H7 (cell line): ENCODE results near the gene IWS1. TPM values are rescaled to one million over a fixed set of nuclear protein-coding genes. Genes with fewer than 3 reads are reported as not detected.

Experiments used
- DNase-seq: peaks from one replicate; pipeline ENCODE4 v3.0.0; 2012
- H3K27me3 ChIP-seq: 2 replicates; pipeline ENCODE4 v1.6.0; 2011; ENCODE audit warnings: mild to moderate bottlenecking, low read length; ENCODE audit not compliant: control insufficient read depth, insufficient read depth
- H3K36me3 ChIP-seq: replicated peaks from 2 replicates; pipeline ENCODE4 v1.5.1; 2011; ENCODE audit warnings: low read length; ENCODE audit not compliant: control insufficient read depth, insufficient read depth
- H3K4me3 ChIP-seq: 2 replicates; pipeline ENCODE4 v1.5.1; 2011; ENCODE audit warnings: low read depth, mild to moderate bottlenecking, control low read depth, low read length, moderate library complexity; ENCODE audit not compliant: insufficient read depth
- total RNA-seq: library from RNA; depleted of rRNA; stranded (reverse); fragments of >200 nt; shearing (Covaris generic); gene quantifications from 2 replicates; pipeline ENCODE4 v1.2.3, GENCODE V29; 2014

IWS1 gene
- total RNA-seq, 1 experiment from 2014 or later: 66.4 TPM

- Histone ChIP-seq H3K36me3 (0 out of 2 replicates have a peak, but pooled peaks cover under 1% of the 10 kb centered on the region), H3K4me3 (no peak overlapping the region), H3K27me3 (no peaks in the 10 kb centered on the region)
- DNase-seq: no peak
Observed at GRCh38 chr2:127475788-127476187, 50.5 kb downstream of the IWS1 start.

- H3K27me3 ChIP-seq: no peaks in the 10 kb centered on the region
- H3K4me3 ChIP-seq: no peak overlapping the region
- H3K36me3 ChIP-seq: no peaks in the 10 kb centered on the region
- no peak for DNase-seq
Observed at GRCh38 chr2:127472268-127472667, 54.0 kb downstream of the IWS1 start.

DNA sequence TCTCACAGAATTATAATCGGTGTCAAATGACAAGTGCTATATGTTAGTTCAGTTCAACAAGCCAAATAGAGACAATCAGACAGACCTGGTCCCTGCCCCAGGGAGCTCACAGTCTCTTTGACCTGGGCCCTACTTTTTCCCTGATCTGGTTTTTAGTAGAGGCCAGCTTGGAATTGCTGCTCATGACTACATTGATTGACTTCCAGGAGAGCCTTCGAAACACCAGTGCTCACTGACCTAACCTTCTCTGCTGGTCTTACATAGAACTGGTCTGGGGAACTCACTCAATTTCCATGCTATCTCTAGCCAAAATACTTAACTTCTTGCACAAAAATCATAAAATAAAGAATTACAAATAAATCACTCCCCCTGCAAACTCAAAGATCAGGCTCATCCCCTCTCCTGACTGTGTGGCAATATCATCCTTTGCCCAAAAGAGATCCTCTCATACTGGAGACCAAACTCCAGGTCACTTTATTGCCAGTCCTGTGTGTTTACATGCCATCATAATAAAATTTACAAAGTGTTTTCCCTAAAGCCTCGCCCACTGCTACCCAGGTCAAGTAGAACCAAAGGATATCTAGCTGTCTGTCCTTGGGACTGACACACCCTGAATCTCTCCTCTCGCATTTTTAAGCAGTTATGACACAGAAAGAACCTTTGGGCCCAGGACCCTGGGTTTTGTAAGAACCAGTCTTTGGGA, 54.9 kb downstream of the IWS1 start:
- DNase-seq: no peak
- Histone ChIP-seq H3K27me3 (no peaks in the 10 kb centered on the region), H3K36me3 (no peaks in the 10 kb centered on the region), H3K4me3 (no peak overlapping the region)

DNA sequence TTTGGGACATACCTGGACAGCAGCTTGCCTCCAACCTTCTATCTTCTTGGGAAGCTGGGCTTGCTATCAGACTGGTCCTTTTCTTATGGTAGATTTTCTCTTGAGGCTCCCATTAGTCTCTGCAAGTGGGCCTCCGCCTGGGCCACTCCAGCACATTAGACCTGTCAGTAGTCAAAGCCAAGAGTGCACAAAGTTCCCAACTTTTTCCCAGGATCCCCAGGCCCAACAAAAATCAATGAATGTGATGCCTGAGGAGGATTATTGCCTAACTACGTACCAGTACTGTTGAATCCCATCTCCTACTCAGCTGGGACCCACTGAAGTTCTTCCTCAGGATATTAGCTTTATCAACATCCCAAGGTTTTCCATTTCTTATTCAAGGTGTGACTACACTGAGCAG, 56.3 kb downstream of the IWS1 start:
- no peak for DNase-seq
- no peaks in the 10 kb centered on the region for H3K27me3 ChIP-seq

GRCh38 chr2:127469051-127469450, 57.2 kb downstream of the IWS1 start:
- Histone ChIP-seq H3K36me3 (no peaks in the 10 kb centered on the region), H3K4me3 (no peak overlapping the region)

More for the DNA sequence above, 56.3 kb downstream of the IWS1 start:
- no peak overlapping the region for H3K4me3 ChIP-seq
- no peaks in the 10 kb centered on the region for H3K36me3 ChIP-seq

DNA sequence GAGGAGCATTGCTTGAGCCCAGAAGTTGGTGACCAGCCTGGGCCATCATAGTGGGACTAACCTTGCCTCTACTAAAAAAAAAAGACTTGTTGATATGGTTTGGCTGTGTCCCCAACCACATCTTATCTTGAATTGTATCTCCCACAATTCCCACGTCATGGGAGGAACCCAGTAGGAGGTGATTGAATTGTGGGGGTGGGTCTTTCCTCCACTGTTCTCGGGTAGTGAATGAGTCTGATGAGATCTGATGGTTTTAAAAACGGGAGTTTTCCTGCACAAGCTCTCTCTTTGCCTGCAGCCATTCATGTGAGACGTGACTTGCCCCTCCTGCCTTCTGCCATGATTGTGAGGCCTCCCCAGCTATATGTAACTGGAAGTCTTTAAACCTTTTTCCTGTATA, 61.0 kb downstream of the IWS1 start:
- Histone ChIP-seq H3K4me3 (no peak overlapping the region), H3K36me3 (no peaks in the 10 kb centered on the region), H3K27me3 (no peaks in the 10 kb centered on the region)
- DNase-seq: no peak

More at GRCh38 chr2:127469051-127469450, 57.2 kb downstream of the IWS1 start:
- no peaks in the 10 kb centered on the region for H3K27me3 ChIP-seq
- no peak for DNase-seq

DNA sequence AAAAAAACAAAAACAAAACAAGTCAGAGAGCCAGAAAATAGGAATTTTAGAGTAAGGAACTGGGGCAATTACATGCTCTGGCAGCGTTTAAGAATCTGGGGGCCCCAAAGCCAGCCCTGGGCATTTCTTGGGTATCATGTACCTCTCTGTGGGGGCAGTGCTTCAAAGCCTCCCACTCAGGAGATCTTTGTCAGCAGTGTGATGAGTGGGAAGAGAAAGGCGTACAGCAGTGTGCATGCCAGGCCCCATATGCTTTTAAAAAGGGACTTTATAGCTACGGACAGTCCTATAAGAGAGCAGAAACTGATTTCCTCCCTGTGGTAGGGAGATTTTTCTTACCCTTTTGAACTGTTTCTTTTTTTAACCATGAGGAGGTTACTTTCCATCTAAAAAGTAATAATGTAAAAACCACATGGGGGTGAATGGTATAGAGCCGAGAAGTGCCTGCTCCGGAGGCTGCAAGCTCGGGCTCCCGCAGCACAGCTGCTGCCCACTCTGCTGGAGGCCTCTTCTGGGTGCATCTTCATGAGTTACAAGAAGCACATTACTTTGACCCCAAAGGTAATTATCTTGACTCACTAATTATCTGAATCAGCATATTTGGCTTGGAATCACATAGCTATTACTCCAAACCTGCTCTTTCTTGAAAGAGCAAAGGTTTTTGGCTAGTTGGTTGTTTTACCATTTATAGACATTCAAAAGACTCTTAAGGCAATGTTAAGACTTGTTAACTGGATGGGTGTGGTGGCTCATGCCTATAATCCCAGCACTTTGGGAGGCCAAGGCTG, 61.6 kb downstream of the IWS1 start:
- Histone ChIP-seq H3K36me3 (no peaks in the 10 kb centered on the region), H3K4me3 (no peak overlapping the region), H3K27me3 (no peaks in the 10 kb centered on the region)
- DNase-seq: no peak

GRCh38 chr2:127463155-127463991, 62.9 kb downstream of the IWS1 start:
- no peaks in the 10 kb centered on the region for H3K36me3 ChIP-seq
- H3K27me3 ChIP-seq: no peaks in the 10 kb centered on the region
- DNase-seq: peak; percentile 73
- H3K4me3 ChIP-seq: no peak overlapping the region

GRCh38 chr2:127462461-127462860, 63.8 kb downstream of the IWS1 start:
- Histone ChIP-seq H3K4me3 (no peak overlapping the region), H3K36me3 (no peaks in the 10 kb centered on the region), H3K27me3 (no peaks in the 10 kb centered on the region)
- no peak for DNase-seq

DNA sequence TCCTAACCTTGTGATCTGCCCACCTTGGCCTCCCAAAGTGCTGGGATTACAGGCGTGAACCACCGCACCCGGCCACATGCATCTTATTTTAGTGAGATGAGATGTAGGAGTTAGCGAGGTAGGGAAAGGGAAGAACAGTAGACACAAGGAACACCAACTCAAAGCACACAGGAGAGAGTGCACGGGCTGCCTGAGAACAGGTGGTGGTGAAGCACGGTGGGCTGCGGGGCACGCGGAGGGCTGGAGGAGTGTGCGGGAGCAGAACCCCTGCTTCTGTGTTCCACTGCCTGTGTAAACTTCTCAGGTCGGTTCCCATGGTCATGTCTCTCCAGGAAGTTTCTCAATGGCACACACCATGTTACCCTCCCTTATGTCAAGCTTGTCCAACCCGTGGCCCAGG, 69.3 kb downstream of the IWS1 start:
- Histone ChIP-seq H3K36me3 (no peaks in the 10 kb centered on the region), H3K27me3 (no peaks in the 10 kb centered on the region), H3K4me3 (no peak overlapping the region)
- DNase-seq: no peak

- Histone ChIP-seq H3K36me3 (no peaks in the 10 kb centered on the region), H3K27me3 (no peaks in the 10 kb centered on the region), H3K4me3 (no peak overlapping the region)
- peak; percentile 65 for DNase-seq
Observed at GRCh38 chr2:127455566-127456493, 70.5 kb downstream of the IWS1 start.

- no peak for DNase-seq
- Histone ChIP-seq H3K36me3 (no peaks in the 10 kb centered on the region), H3K4me3 (no peak overlapping the region), H3K27me3 (no peaks in the 10 kb centered on the region)
Observed at GRCh38 chr2:127454595-127455565, 71.4 kb downstream of the IWS1 start.
